HepG2 (cell line): ENCODE results near the gene CADM1. TPM values are rescaled to one million over a fixed set of nuclear protein-coding genes. Genes with fewer than 3 reads are reported as not detected.

Experiments
- ATAC-seq: fragments of 200-7000 bp; cut with Tn5 transposase; 3 replicates; pipeline ENCODE4 v1.9.1; 2020; ENCODE audit warnings: mild to moderate bottlenecking, moderate library complexity
- BruUV-seq: library from RNA; stranded (reverse); fragments of 400-500 nt; replicated peaks from 2 replicates; lab custom pipeline; 2021; lab: Mats Ljungman, UMichigan
- CTCF ChIA-PET: fragments of 300-600 bp; formaldehyde crosslinking; extraction: SDS; loops from one replicate; lab custom pipeline; 2021; ENCODE audit warnings: low total read pairs, inconsistent platforms, low intra/inter-chr PET ratio; lab: Yijun Ruan, JAX
- POLR2A ChIA-PET: fragments of 350-600 bp; sonication (Branson Sonifier 250); formaldehyde crosslinking; loops from one replicate; lab custom pipeline; 2020; ENCODE audit warnings: antibody characterized with exemption, inconsistent platforms; lab: Yijun Ruan, JAX
- DNase-seq: peaks from one replicate; pipeline ENCODE4 v3.0.0-alpha.2; 2015; ENCODE audit warnings: low spot score
- FAIRE-seq: peaks from 3 replicates; lab custom pipeline; 2011; peaks lifted over from hg19 to GRCh38; lab: Jason Lieb, UNC
- H2AFZ ChIP-seq: one replicate; pipeline ENCODE4 v1.6.1; 2011; ENCODE audit warnings: low read length, inconsistent platforms
- H3K27ac ChIP-seq: fragments of 300-600 bp; 3 replicates; pipeline ENCODE4 v1.8.0; 2011; ENCODE audit warnings: mixed run types, mild to moderate bottlenecking, mixed read lengths, low read length, inconsistent platforms; ENCODE audit not compliant: insufficient read depth; ENCODE audit errors: extremely low read length
- H3K27me3 ChIP-seq, 2 experiments: fragments of 200-600 bp in 1 of 2; 2 replicates in 1 of 2; 3 replicates in 1 of 2; pipeline versions ENCODE4 v1.6.0 to v1.8.0; 2011; ENCODE audit warnings: low read length in 2 of 2, mild to moderate bottlenecking in 2 of 2, moderate library complexity in 2 of 2, inconsistent platforms in 1 of 2; ENCODE audit not compliant: insufficient read depth in 2 of 2, control insufficient read depth in 1 of 2
- H3K36me3 ChIP-seq, 2 experiments: fragments of 200-600 bp in 1 of 2; replicated peaks in 1 of 2; 2 replicates in 1 of 2; 3 replicates in 1 of 2; pipeline versions ENCODE4 v1.5.1 to v1.8.0; 2011; ENCODE audit warnings: low read length in 2 of 2, inconsistent platforms in 1 of 2; ENCODE audit not compliant: insufficient read depth in 2 of 2, control insufficient read depth in 1 of 2
- H3K4me1 ChIP-seq: 2 replicates; pipeline ENCODE4 v1.5.1; 2012; ENCODE audit warnings: low read length, inconsistent platforms; ENCODE audit not compliant: insufficient read depth
- H3K4me2 ChIP-seq: 2 replicates; pipeline ENCODE4 v1.6.0; 2011; ENCODE audit warnings: low read depth, low read length, inconsistent platforms
- H3K4me3 ChIP-seq, 3 experiments: fragments of 200-600 bp in 1 of 3; sonication (generic), shearing (Covaris generic) in 1 of 3; replicated peaks in 1 of 3; 2 replicates each; pipeline ENCODE4 v1.5.1; 2011 to 2016; ENCODE audit warnings: low read length in 3 of 3, inconsistent platforms in 2 of 3, low read depth in 2 of 3, mild to moderate bottlenecking in 2 of 3, control low read depth in 1 of 3, mixed read lengths in 1 of 3; ENCODE audit not compliant: insufficient read depth in 1 of 3
- H3K79me2 ChIP-seq: one replicate; pipeline ENCODE4 v1.6.1; 2011; ENCODE audit warnings: low read length, inconsistent platforms; ENCODE audit not compliant: insufficient read depth
- H3K9ac ChIP-seq: 2 replicates; pipeline ENCODE4 v1.6.0; 2011; ENCODE audit warnings: mild to moderate bottlenecking, low read depth, low read length, inconsistent platforms; ENCODE audit not compliant: insufficient read depth
- H3K9me3 ChIP-seq: 2 replicates; pipeline ENCODE4 v1.5.1; 2012; ENCODE audit warnings: mild to moderate bottlenecking, low read length
- H4K20me1 ChIP-seq: 2 replicates; pipeline ENCODE4 v1.6.0; 2011; ENCODE audit warnings: inconsistent platforms, mild to moderate bottlenecking, low read length, moderate library complexity; ENCODE audit not compliant: insufficient read depth
- GFI1 ChIP-seq: sonication (generic); formaldehyde crosslinking; IDR thresholded peaks from 2 replicates; pipeline ENCODE4 v1.5.0; 2020; ENCODE audit warnings: missing genetic modification reagents, mild to moderate bottlenecking, borderline replicate concordance
- NCOA2 ChIP-seq: sonication (generic); formaldehyde crosslinking; IDR thresholded peaks from 2 replicates; pipeline ENCODE4 v1.8.0; 2022; ENCODE audit warnings: inconsistent platforms
- PAXIP1 ChIP-seq: sonication (generic); formaldehyde crosslinking; conservative IDR thresholded peaks from 2 replicates; pipeline ENCODE4 v1.4.0; 2020; ENCODE audit warnings: mild to moderate bottlenecking, missing genetic modification reagents, moderate library complexity
- PPARG ChIP-seq: conservative IDR thresholded peaks from 2 replicates; pipeline ENCODE4 v1.6.1; 2016; ENCODE audit warnings: missing biosample characterization, missing genetic modification reagents
- ZNF20 ChIP-seq: sonication (generic); formaldehyde crosslinking; IDR thresholded peaks from 2 replicates; pipeline ENCODE4 v1.4.0; 2020; ENCODE audit warnings: mild to moderate bottlenecking, moderate library complexity, missing genetic modification reagents
- ZNF331 ChIP-seq: sonication (generic); formaldehyde crosslinking; IDR thresholded peaks from 2 replicates; pipeline ENCODE4 v1.4.0; 2020; ENCODE audit warnings: missing genetic modification reagents
- ZNF333 ChIP-seq: sonication (generic); formaldehyde crosslinking; IDR thresholded peaks from 2 replicates; pipeline ENCODE4 v1.4.0; 2020; ENCODE audit warnings: mild to moderate bottlenecking, missing genetic modification reagents, borderline replicate concordance
- ZNF407 ChIP-seq: sonication (generic); formaldehyde crosslinking; IDR thresholded peaks from one replicate; pipeline ENCODE4 v1.5.1; 2020; ENCODE audit warnings: mild to moderate bottlenecking, missing genetic modification reagents; ENCODE audit errors: not compliant biosample characterization
- ZNF83 ChIP-seq: sonication (generic); formaldehyde crosslinking; IDR thresholded peaks from 2 replicates; pipeline ENCODE4 v1.4.0; 2020; ENCODE audit warnings: missing genetic modification reagents, mild to moderate bottlenecking, borderline replicate concordance
- WGBS: methylation state at CpG from one replicate; pipeline ENCODE4 v1.1.6; 2017; ENCODE audit warnings: low lambda C conversion rate; 5-methylcytosine and 5-hydroxymethylcytosine counted together
- in situ Hi-C: cut with HindIII; loops from 2 replicates; pipeline ENCODE4 v1.10.0; 2017; ENCODE audit warnings: low pct_unique_long_range_greater_than_20kb; ENCODE audit not compliant: extremely low pct_ligation_motif_present
- intact Hi-C: fragments of 100-400 bp; cut with micrococcal nuclease; formaldehyde crosslinking; loops from one replicate; pipeline ENCODE4 v1.10.0; 2022; ENCODE audit not compliant: unreplicated experiment
- polyA plus RNA-seq, 8 experiments: library from polyadenylated mRNA; depleted of rRNA in 3 of 8; stranded (reverse) in 7 of 8; unstranded in 1 of 8; fragments of >200 nt; fragmentation: Illumina TruSeq in 4 of 8; extraction: Trizol in 4 of 8; gene quantifications; 2 replicates each; pipeline versions ENCODE4 v1.2.1 to v1.2.3, GENCODE V29; 2011 to 2016; ENCODE audit warnings: low read depth in 4 of 8, missing spikeins in 1 of 8, mixed read lengths in 1 of 8; ENCODE audit not compliant: insufficient read depth in 1 of 8
- total RNA-seq, 5 experiments: library from RNA; depleted of rRNA; stranded (reverse); fragments of >200 nt; fragmentation: Illumina TruSeq; extraction: Trizol; gene quantifications; 2 replicates each; pipeline ENCODE4 v1.2.3, GENCODE V29; 2016; ENCODE audit warnings: low read depth in 1 of 5
- TF ChIP-seq, protein P1 (sequence below): IDR thresholded peaks from 2 replicates; pipeline ENCODE4 v1.6.1; 2016; ENCODE audit warnings: mild to moderate bottlenecking, missing biosample characterization, missing genetic modification reagents

Gene CADM1
- total and polyA plus RNA-seq, 2 of the 13 experiments (the other 11 are each of a cell fraction or from before 2014, with no cell fraction given): 71.3 to 122 TPM

- FAIRE-seq: peak; percentile 59
- in situ Hi-C loops: no loop called here
- no peak for TF ChIP-seq PAXIP1 (CRISPR knock-in tag)
- no peak for TF ChIP-seq ZNF83 (CRISPR knock-in tag)
- no peak for TF ChIP-seq ZNF333 (CRISPR knock-in tag)
- peak; percentile 20; the same call in 1 of the 2 replicates for TF ChIP-seq NCOA2 (CRISPR knock-in tag)
- no peak for TF ChIP-seq ZNF331 (CRISPR knock-in tag)
- TF ChIP-seq, protein P1, sequence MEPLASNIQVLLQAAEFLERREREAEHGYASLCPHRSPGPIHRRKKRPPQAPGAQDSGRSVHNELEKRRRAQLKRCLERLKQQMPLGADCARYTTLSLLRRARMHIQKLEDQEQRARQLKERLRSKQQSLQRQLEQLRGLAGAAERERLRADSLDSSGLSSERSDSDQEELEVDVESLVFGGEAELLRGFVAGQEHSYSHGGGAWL (CRISPR knock-in tag): no peak
- TF ChIP-seq PPARG: peak; percentile 90
- TF ChIP-seq ZNF20 (CRISPR knock-in tag): no peak
- no peak for TF ChIP-seq ZNF407 (CRISPR knock-in tag)
- peak; percentile 95 for TF ChIP-seq GFI1
Measured at GRCh38 chr11:115279813-115280761, 224.1 kb downstream of the CADM1 start.

More at GRCh38 chr11:115279813-115280761, 224.1 kb downstream of the CADM1 start:
- CTCF ChIA-PET: no interaction called here
- peak overlapping the region; percentile 56 for H3K27ac ChIP-seq
- H3K9me3 ChIP-seq: no peaks in the 10 kb centered on the region
- no peaks in the 10 kb centered on the region for H3K79me2 ChIP-seq
- WGBS: 68% methylated on average over 9 of the region's 10 CpGs
- peak; percentile 87 for DNase-seq
- POLR2A ChIA-PET: interaction anchor here (1.4 kb wide), 1 partner anchor 16 kb away, joined by 3 read pairs; no protein-coding TSS in a partner anchor
- H2AFZ ChIP-seq: no peak overlapping the region
- H3K4me1 ChIP-seq: peaks cover 30% of the 10 kb centered on the region
- BruUV-seq: no TSS peak
- peak overlapping the region; percentile 60 for H3K4me2 ChIP-seq
- ATAC-seq: peak; percentile 98
- H3K9ac ChIP-seq: peak overlapping the region; percentile 12; the same call in 1 of the 2 replicates
- no peaks in the 10 kb centered on the region for H3K27me3 ChIP-seq
- H3K4me3 ChIP-seq: peak overlapping the region; percentile 2 to 21 (median 3); a peak in 2 of 6 replicates
- no peaks in the 10 kb centered on the region; the same call in 1 of the 2 replicates for H4K20me1 ChIP-seq
- intact Hi-C loops: loop anchor here (2.0 kb wide), 1 partner anchor 31 kb away; no protein-coding TSS in a partner anchor
- H3K36me3 ChIP-seq: no peaks in the 10 kb centered on the region; a peak in 2 of 5 replicates
